ENCODE data around the gene SPNS2.

GRCh38 chr17:4516735-4517134 lies 18.1 kb downstream of the SPNS2 start:
- TF ChIP-seq CTCF (IDR thresholded peaks at IDR 0.05; ENCODE audit: low read depth, low read length, missing input control) (no peak), ATF3 (IDR thresholded peaks at IDR 0.05) (no peak), ZBTB33 (IDR thresholded peaks at IDR 0.05) (no peak), MAX (IDR thresholded peaks at IDR 0.05) (no peak), RXRA (IDR thresholded peaks at IDR 0.05) (no peak), GABPA (IDR thresholded peaks at IDR 0.05 in 1 of 2, conservative IDR thresholded peaks at IDR 0.05 in 1 of 2) (no peak), SP1 (IDR thresholded peaks at IDR 0.05) (no peak), NR2F2 (IDR thresholded peaks at IDR 0.05) (no peak), FOXA1 (IDR thresholded peaks at IDR 0.05) (no peak), REST (IDR thresholded peaks at IDR 0.05) (no peak), TAF1 (conservative IDR thresholded peaks at IDR 0.05) (no peak), HNF4G (IDR thresholded peaks at IDR 0.05) (no peak), RAD21 (IDR thresholded peaks at IDR 0.05) (no peak)

All from liver (tissue), 3 donors.